Spleen (tissue), 11 donors: ENCODE measurements around the gene SPRR5. TPM values are rescaled to one million over a fixed set of nuclear protein-coding genes. Genes with fewer than 3 reads are reported as not detected.

Source experiments
- DNase-seq: peaks from one replicate; pipeline ENCODE4 v3.0.0-alpha.2; 2020
- H3K27ac ChIP-seq, 8 donors: fragments of 200-600 bp; sonication (generic) in 7 of 8; 1 replicate in 4 of 8; 2 replicates in 4 of 8; pipeline versions ENCODE4 v1.5.0 to v1.8.0; 2016 to 2021; ENCODE audit warnings: inconsistent platforms in 4 of 8, mild to moderate bottlenecking in 4 of 8, moderate library complexity in 1 of 8
- H3K27me3 ChIP-seq, 7 donors: fragments of 200-600 bp; sonication (generic) in 6 of 7; replicated peaks in 1 of 7; 1 replicate in 4 of 7; 2 replicates in 3 of 7; pipeline versions ENCODE4 v1.5.0 to v1.8.0; 2016 to 2021; ENCODE audit warnings: inconsistent platforms in 3 of 7, mild to moderate bottlenecking in 1 of 7
- H3K36me3 ChIP-seq, 6 donors: fragments of 200-600 bp; sonication (generic) in 5 of 6; 1 replicate in 4 of 6; 2 replicates in 2 of 6; pipeline versions ENCODE4 v1.5.0 to v1.8.0; 2016 to 2021; ENCODE audit warnings: inconsistent platforms in 2 of 6
- H3K4me1 ChIP-seq, 6 donors: fragments of 200-600 bp; sonication (generic) in 5 of 6; 1 replicate in 3 of 6; 2 replicates in 3 of 6; pipeline versions ENCODE4 v1.5.0 to v1.8.0; 2016 to 2021; ENCODE audit warnings: inconsistent platforms in 3 of 6
- H3K4me3 ChIP-seq, 8 donors: fragments of 200-600 bp; sonication (generic) in 7 of 8; 1 replicate in 4 of 8; 2 replicates in 4 of 8; pipeline versions ENCODE4 v1.5.0 to v1.8.0; 2016 to 2021; ENCODE audit warnings: inconsistent platforms in 4 of 8, mild to moderate bottlenecking in 4 of 8, moderate library complexity in 2 of 8
- H3K9me3 ChIP-seq, 8 donors: fragments of 200-600 bp; sonication (generic) in 7 of 8; 1 replicate in 4 of 8; 2 replicates in 4 of 8; pipeline versions ENCODE4 v1.5.0 to v1.8.0; 2016 to 2021; ENCODE audit warnings: inconsistent platforms in 4 of 8
- POLR2A ChIP-seq, 3 donors: fragments of 450-650 bp; IDR thresholded peaks; one replicate each; pipeline ENCODE4 v1.5.1; 2017; ENCODE audit warnings: antibody characterized with exemption in 3 of 3, mild to moderate bottlenecking in 1 of 3
- POLR2AphosphoS5 ChIP-seq, 3 donors: sonication (generic); formaldehyde crosslinking; IDR thresholded peaks; one replicate each; pipeline ENCODE4 v1.5.1; 2017; ENCODE audit warnings: antibody characterized with exemption in 3 of 3
- WGBS, 5 donors: extraction: QIAGEN DNeasy Blood & Tissue Kit in 3 of 5; methylation state at CpG; one replicate each; pipeline versions ENCODE4 v1.1.5 to v1.1.7; 2013 to 2018; 5-methylcytosine and 5-hydroxymethylcytosine counted together
- intact Hi-C: fragments of 100-400 bp; cut with DNase I; formaldehyde crosslinking; loops from one replicate; pipeline ENCODE4 v1.15.0; 2023; ENCODE audit warnings: low total_unique reads
- polyA plus RNA-seq, 3 donors: library from polyadenylated mRNA; stranded (reverse); fragments of 200-250 nt; gene quantifications; one replicate each; pipeline ENCODE4 v1.2.1, GENCODE V29; 2013
- total RNA-seq, 7 donors: library from RNA; depleted of rRNA in 3 of 7; stranded (reverse); fragments of >200 nt in 3 of 7; fragmentation: NEBNext Ultra II Directional in 4 of 7; extraction: Animal tissue kit (Norgen Biotek cat#: 25700) in 4 of 7; gene quantifications; one replicate each; pipeline versions ENCODE4 v1.1.0 to v1.2.1, GENCODE V29; 2016 to 2021
- TF ChIP-seq, protein P1 (sequence below), 11 experiments: fragments of 200-600 bp in 7 of 11; fragments of 450-650 bp in 4 of 11; sonication (generic) in 4 of 11; IDR thresholded peaks in 8 of 11; conservative IDR thresholded peaks in 3 of 11; 1 replicate in 7 of 11; 2 replicates in 4 of 11; pipeline versions ENCODE4 v1.4.0 to v1.8.0; 2016 to 2021; ENCODE audit warnings: antibody characterized with exemption in 11 of 11, inconsistent platforms in 4 of 11, mild to moderate bottlenecking in 1 of 11
- donor health status: healthy with polysubstance abuse.
- donor health status: DM: no; HTN: no; CAD: no; lungs with moderate emphysema.
- donor health status: DM: no; HTN: no; CAD: no.
- donor health status: Bipolar disorder and iron deficiency.
- donor health status: healthy.
- donor health status: DM: no; HTN: no; CAD: no.
- donor health status: DM: yes; HTN: yes; CAD: no.

The SPRR5 gene
- total and polyA plus RNA-seq, 10 donors, result not detected

DNA sequence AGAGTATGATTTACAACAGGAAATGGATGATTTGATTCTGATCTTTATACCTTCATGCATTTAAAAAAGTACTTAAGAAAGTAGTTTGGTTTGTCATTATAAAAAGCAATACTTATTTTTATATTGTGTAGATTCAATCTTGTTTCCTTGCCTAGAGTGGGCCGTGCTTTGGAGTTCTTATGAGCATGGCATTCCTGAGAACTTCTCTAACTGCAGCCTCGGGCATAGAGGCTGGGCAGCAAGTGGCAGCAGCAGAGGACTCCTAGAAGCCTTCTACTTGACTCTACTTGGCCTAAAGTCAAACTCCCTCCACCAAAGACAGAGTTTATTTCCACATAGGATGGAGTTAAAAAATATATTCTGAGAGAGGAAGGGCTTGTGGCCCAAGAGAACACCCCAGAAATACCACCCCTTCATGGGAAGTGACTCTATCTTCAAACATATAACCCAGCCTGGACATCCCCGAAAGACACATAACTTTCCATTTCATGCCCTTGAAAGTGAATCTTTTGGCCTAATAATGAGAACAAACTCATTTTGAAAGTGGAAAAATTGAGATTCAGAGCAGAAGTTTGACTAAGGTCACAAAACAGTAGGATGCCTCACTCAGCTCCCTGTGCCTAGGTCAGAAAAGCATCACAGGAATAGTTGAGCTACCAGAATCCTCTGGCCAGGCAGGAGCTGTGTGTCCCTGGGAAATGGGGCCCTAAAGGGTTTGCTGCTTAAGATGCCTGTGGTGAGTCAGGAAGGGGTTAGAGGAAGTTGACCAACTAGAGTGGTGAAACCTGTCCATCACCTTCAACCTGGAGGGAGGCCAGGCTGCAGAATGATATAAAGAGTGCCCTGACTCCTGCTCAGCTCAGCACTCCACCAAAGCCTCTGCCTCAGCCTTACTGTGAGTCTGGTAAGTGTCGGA is 39.1 kb upstream of the SPRR5 start, which contains the start of gene IVL:
Gene IVL, plus strand, starts transcription at position 861 of the 916 bp plus-strand sequence. CDS start 1,252 bp downstream, outside the sequence.
- H3K36me3 ChIP-seq, result no peaks in the 10 kb centered on the region
- no peak within 1 kb of the TSS for H3K27ac ChIP-seq
- no peaks in the 10 kb centered on the region for H3K4me1 ChIP-seq
- 64 to 79% (median 68%) methylated on average over 4 of the region's 4 CpGs for WGBS, 5 donors
- intact Hi-C loops, result no loop called here
- no peak within 1 kb of the TSS for H3K4me3 ChIP-seq
- H3K9me3 ChIP-seq, result peaks cover 0 to 5% (median 0%) of the 10 kb centered on the region in 8 donors
- no peak for DNase-seq
- no peak for TF ChIP-seq POLR2A (IDR thresholded peaks at IDR 0.05)
- no peak for TF ChIP-seq POLR2AphosphoS5 (IDR thresholded peaks at IDR 0.05)
- TF ChIP-seq, protein P1, sequence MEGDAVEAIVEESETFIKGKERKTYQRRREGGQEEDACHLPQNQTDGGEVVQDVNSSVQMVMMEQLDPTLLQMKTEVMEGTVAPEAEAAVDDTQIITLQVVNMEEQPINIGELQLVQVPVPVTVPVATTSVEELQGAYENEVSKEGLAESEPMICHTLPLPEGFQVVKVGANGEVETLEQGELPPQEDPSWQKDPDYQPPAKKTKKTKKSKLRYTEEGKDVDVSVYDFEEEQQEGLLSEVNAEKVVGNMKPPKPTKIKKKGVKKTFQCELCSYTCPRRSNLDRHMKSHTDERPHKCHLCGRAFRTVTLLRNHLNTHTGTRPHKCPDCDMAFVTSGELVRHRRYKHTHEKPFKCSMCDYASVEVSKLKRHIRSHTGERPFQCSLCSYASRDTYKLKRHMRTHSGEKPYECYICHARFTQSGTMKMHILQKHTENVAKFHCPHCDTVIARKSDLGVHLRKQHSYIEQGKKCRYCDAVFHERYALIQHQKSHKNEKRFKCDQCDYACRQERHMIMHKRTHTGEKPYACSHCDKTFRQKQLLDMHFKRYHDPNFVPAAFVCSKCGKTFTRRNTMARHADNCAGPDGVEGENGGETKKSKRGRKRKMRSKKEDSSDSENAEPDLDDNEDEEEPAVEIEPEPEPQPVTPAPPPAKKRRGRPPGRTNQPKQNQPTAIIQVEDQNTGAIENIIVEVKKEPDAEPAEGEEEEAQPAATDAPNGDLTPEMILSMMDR (IDR thresholded peaks at IDR 0.05 in 8 of 11, conservative IDR thresholded peaks at IDR 0.05 in 3 of 11), result no peak
- peaks cover 0 to 73% (median 0%) of the 10 kb centered on the region in 7 donors for H3K27me3 ChIP-seq

DNA sequence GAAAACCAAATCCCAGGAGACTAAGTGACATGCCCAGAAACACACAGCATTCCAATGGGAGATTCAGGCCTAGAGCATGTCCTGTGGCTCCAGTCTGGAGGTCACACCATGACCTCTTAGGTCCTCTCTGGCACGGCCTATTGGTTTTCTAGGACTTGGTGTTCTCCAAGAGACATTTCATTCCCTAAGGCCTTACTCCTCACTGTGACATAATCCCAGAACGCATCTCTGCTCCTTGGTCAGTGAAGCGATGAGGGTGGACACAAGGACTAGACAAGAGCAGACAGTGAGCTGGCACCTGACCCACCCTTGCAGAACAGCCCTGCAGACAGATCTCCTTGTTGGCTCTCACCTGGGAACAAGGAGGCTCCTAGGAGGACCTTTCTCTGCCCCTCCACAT is 37.8 kb upstream of the SPRR5 start:
- Histone ChIP-seq H3K36me3 (no peaks in the 10 kb centered on the region), H3K9me3 (peaks cover 0 to 5% (median 0%) of the 10 kb centered on the region in 8 donors), H3K27me3 (peaks cover 0 to 69% (median 0%) of the 10 kb centered on the region in 7 donors), H3K4me3 (no peak overlapping the region), H3K4me1 (no peaks in the 10 kb centered on the region), H3K27ac (no peak overlapping the region)
- TF ChIP-seq POLR2AphosphoS5 (IDR thresholded peaks at IDR 0.05) (no peak), POLR2A (IDR thresholded peaks at IDR 0.05) (no peak)
- TF ChIP-seq, protein P1 (IDR thresholded peaks at IDR 0.05 in 8 of 11, conservative IDR thresholded peaks at IDR 0.05 in 3 of 11), result no peak
- DNase-seq, result no peak
- 83 to 95% (median 92%) methylated on average over 3 of the region's 3 CpGs for WGBS, 5 donors
- intact Hi-C loops, result no loop called here

DNA sequence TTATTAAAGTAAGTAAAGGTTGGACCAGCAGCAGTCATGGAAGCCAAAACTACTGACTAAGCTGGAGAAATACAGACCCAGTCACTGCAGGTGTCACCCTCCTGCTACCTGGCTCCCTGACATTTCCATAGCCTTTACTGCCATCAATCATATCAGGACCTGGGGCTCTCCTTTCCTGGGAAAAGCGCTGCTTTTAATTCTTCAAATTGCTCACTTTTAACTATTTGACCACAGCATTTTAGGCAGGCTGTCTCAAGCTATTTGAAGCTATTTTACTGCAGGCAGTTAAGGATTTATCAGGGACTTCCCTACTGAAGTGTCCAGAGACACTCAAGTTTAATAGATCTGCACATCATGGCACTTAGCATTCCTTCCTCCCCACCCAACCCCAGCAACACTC is 34.5 kb upstream of the SPRR5 start:
- peaks cover 0 to 10% (median 0%) of the 10 kb centered on the region in 8 donors for H3K9me3 ChIP-seq
- peak overlapping the region in 1 of 8 donors; percentile 34 for H3K4me3 ChIP-seq
- peak overlapping the region in 2 of 8 donors; percentile 1 to 39 for H3K27ac ChIP-seq
- DNase-seq, result no peak
- WGBS, 5 donors, result 54 to 92% (median 72%) methylated on average over 1 of the region's 1 CpG
- intact Hi-C loops, result no loop called here
- H3K4me1 ChIP-seq, result no peaks in the 10 kb centered on the region
- peaks cover 0 to 46% (median 0%) of the 10 kb centered on the region in 7 donors for H3K27me3 ChIP-seq
- no peaks in the 10 kb centered on the region for H3K36me3 ChIP-seq
- TF ChIP-seq, protein P1 (IDR thresholded peaks at IDR 0.05 in 8 of 11, conservative IDR thresholded peaks at IDR 0.05 in 3 of 11), result no peak
- TF ChIP-seq POLR2AphosphoS5 (IDR thresholded peaks at IDR 0.05) (no peak), POLR2A (IDR thresholded peaks at IDR 0.05) (no peak)

DNA sequence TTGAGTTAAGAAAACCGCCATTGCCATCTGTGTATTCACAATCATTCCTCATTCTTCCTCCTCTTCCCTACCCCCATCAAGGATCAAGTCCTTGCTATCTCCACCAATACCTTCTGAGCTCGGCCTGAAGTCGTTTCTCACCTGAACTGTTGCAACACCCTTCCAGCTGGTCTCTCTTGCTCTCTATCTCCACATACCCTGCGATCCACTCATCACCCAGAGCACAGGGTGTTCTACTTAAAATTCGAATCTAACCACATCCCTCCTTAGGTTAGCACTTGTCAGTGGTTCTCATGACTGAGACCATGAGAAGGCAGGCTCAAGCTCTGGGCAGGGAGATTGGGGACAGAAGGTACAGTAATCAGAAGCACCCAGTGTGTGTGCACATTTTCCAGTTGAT is 34.1 kb upstream of the SPRR5 start:
- TF ChIP-seq, protein P1 (IDR thresholded peaks at IDR 0.05 in 8 of 11, conservative IDR thresholded peaks at IDR 0.05 in 3 of 11), result no peak
- TF ChIP-seq POLR2AphosphoS5 (IDR thresholded peaks at IDR 0.05), result no peak
- TF ChIP-seq POLR2A (IDR thresholded peaks at IDR 0.05), result no peak
- Histone ChIP-seq H3K36me3 (no peaks in the 10 kb centered on the region), H3K27me3 (peaks cover 0 to 42% (median 0%) of the 10 kb centered on the region in 7 donors), H3K4me1 (no peaks in the 10 kb centered on the region), H3K27ac (peak overlapping the region in 2 of 8 donors; percentile 1 to 39), H3K4me3 (peak overlapping the region in 1 of 8 donors; percentile 34), H3K9me3 (peaks cover 0 to 10% (median 0%) of the 10 kb centered on the region in 8 donors)
- intact Hi-C loops, result no loop called here
- no peak for DNase-seq
- 56 to 62% (median 61%) methylated on average over 5 of the region's 5 CpGs for WGBS, 5 donors
